HG02610 (cell line): ENCODE measurements around the gene GATA2.

Source experiments
- ATAC-seq: cut with Tn5 transposase; IDR thresholded peaks from one replicate; pipeline ENCODE4 v1.9.1; 2021; ENCODE audit warnings: mild to moderate bottlenecking, moderate library complexity; ENCODE audit not compliant: unreplicated experiment

Gene GATA2

DNA sequence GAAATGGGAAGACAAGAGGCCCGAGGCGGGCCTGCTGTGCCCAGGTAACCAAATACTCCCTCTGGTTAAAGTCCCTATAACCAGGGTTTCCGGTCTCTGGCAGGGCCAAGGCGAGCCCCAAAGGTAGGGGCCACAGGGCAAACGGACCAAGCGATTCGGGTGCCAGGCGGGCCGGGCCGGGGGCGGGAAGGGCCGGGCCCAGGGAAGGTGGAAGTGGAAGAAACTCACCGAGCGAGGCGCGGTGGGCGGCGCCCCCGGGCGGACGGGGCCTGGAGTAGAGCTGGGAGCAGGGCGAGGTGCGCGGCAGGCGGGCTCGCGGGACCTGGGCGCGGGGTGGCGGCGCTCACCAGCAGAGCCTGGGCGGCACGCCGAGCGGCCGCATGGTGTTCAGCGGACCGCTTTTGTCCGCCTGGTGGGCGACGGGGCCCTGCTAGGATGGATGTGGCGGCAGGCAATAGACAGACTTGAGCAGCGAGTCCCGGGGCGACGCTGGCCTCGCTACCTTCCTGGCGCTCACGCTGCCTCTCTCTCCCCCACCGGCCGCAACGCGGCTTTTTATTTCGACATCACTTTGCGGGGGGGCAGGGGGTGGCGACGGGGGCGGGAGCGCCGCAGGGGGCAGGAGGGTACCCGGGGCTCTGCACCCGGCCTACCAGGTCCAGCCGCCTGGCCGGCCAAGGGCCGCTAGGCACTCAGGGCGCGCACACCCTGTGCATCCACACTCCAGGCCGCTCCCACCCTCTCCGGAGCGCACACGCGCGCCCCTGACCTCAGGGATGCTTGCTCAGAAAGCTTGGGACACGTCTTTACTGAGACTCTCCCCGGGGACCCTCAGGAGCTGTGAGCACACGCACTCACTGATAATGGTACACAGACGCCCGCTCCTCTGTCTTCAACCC, at the start of gene GATA2:
Gene GATA2, minus strand, starts transcription at position 531 of the 899 bp plus-strand sequence. CDS start 6,170 bp downstream, outside the sequence.
- ATAC-seq: no peak

DNA sequence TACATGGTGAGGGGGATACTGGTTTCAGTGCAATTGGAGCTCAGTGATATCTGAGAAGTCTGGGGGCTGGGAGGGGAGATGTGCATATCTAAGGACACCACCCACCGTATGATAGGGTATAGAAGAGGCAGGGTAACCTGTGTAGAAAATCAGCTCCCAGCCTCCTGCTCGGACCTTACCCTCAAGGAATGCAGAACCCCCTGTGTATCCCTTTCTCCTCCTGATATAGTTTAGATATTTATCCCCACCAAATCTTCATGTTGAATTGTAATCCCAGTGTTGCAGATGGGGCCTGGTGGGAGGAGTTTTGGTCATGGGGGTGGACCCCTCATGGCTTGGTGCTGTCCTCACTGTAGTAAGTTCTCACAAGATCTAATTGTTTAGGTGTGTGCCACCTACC, 48.2 kb upstream of the GATA2 start:
- ATAC-seq: no peak

GRCh38 chr3:128539376-128539775, 46.4 kb upstream of the GATA2 start:
- ATAC-seq: no peak

DNA sequence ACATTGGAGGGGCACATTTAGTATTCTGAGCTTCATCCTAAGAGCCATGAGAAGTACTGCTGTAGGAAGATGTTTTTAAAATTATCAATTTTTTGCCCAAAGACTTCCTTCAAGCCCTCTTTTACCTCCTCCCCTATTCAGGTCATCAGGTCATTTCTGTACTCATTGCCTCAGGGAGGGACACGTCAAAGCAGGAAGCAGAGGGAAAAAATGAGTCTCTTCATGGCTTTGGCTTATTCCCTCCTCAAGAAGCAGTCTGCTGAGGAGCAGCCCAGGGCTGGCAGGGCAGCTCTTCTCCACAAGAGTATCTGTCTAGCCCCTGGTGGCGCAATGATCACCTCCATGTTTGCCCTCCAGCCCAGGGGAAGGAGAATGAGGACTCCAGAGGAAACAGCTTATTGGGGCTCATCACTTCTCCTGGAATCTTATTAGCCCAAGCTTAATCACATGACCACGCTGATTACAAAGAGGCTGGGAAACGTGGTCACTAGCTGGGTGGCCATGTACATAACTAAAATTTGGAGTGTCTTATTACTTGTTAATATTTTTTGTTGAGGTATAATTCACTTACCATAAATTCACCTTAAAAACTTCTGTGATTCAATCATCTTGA, 44.2 kb upstream of the GATA2 start:
- no peak for ATAC-seq

DNA sequence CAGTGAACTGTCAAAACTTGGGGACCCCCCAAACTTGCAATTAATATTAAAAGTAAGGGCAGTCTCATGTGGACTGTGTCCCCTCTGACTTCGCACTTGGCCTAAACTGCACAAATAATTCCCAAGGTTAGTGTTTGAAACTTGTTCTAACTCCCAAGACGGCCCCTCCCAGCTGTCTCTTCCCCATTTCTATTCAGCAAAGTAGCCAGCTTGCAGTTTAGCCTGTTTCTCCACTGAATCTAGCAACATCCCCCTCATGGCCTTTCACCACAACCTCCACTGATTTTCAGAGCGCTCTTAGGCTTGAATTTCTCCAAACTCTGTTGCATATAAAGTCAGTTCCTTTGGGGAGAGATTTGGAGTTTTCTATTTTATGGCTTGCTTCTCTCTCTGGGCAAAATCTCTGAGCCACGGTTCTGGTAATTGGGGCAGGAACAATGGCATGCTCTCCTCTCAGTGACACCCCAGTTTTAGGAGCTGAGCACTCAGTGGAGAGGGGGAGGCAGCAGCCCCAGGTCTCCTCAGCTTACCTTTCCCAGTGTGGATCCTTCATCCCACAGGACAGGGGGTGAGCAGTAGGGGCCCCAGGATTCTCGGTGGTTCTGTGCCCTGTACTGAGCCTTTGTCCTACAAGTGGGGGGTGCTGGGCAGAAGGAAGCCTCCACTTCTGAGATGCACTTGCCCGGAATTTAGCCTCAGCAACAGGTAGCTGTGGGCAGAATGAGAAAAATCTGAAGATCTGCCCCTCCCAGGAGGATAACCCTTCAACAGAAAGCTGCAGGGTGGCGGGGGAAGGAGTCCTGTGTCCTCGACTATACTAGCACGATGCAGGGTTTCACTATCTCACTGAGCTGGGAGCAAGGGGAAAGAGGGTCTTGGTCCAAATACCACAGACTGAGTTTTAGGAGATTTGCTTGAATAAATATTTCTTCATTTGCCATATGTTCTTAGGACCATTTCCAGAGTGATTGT, 39.3 kb upstream of the GATA2 start:
- no peak for ATAC-seq

DNA sequence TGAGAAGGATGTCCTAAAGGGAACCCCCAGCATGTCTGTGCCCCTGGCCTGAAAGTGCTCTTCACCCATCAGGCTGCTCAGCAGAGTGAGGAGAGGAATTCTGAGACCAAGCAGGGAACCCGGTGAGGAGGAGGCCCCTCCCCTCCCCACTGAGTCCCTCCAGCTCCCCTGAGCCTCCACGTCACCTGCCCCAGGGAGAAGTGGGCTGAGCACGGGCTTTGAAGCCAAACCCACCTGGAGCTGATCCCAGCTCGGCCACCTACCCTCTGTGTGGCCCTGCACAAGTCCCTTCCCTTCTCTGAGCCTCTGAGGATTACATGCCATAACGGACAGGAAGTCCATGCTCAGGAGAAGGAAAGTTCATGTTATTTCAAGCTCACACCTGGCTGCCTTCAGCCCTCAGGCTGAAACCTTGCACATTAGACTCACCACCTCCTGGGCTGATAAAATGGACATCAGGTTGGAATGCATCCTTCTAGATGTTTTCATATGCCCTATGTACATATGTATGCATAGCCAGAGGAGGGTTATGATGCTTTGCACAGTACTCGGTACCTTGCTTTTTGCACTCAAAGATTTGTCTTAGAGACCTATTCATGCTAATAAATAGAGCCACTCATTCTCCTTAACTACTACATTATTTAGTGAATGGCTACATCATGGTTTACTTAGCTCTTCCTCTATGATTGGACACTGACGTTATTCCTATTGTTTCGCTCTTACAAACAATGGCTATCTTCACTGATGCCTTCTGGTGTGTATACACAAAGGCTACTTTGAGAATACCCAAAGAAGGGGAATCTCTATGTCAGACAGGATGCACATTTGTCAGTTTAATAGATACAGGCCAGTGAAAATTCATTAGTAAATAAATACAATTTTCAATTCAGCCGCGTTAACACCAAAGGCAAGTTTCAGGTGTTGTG, 31.6 kb upstream of the GATA2 start:
- ATAC-seq: no peak

GRCh38 chr3:128523591-128523990, 30.6 kb upstream of the GATA2 start:
- no peak for ATAC-seq

- ATAC-seq: no peak
Observed at GRCh38 chr3:128521715-128522114, 28.7 kb upstream of the GATA2 start.

DNA sequence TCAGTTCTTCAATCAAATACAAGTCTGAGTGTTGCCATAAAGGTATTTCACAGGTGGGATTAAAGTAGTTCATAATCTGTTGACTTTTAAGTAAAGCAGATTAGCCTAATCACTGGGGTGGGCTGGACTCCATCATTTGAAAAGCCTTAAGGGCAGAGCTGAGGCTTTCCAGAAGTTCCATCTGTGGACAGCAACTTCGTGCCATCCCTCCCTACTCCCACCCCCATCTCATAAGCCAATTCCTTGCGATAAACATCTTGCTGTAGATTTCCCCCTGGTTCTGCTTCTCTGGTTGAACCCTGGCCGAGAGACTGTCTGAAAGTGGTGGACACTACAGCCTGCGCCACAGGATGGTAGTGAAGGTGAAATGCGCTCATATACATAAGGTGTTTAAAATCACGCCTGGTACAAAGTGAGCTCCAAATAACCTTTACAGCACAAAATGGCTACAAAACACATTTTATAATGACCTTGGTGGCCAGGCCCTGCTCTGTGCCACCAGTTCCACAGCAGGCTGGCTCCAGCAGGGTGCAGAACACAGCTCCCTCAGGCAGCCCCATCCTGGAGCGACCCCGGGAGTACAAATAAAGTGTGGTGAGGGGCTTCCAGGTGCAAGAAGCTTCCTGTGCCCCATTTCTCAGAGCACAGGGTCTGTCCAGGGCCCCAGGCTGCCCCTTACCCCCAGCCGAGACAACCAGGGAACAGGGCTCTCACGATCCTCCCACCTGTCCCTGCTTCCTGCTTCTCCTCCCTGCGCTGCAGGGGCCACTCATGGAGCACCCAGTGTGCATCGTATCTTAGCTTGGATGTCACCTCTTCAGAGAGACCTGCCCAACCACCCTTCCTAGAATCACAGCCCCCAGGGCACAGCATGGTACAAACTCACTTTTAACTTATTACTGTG, 25.8 kb upstream of the GATA2 start:
- no peak for ATAC-seq

DNA sequence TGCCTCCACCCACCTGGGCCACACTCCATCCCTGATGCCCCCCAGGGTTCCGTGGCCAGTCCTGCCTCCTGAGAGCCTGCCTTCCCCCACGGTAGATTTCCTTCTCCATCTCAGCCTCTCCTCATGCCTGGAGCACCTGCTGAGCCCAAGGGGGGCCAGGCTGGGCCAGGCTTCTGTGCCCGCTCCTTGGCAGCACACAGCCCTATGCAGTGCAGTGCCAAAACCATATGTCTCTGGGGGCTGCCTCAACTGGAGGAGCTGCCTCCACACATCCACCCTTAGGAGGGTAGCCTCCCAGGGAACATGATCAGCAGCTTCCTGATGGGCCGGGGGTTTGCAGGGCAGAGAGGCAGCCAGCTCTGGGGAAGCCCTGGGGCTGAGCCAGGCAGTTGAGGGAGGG, 24.6 kb upstream of the GATA2 start:
- no peak for ATAC-seq

DNA sequence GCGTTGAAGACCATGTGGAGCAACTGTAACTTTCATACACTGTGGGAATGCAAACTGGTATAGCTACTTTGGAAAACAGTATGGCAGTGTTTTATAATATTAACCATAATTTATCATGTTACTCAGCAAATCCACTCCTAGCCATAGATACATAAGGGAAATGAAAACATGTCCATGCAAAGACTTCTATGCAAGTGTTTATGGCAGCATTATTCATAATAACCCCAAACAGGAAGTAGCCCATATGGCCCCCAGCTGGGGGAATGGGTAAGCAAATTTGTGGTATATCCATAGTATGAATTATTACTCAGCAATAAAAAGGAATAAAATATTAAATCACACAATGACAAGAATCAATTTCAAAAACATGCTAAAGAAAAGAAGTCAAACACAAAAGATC, 23.0 kb upstream of the GATA2 start:
- no peak for ATAC-seq

GRCh38 chr3:128508852-128509251, 15.9 kb upstream of the GATA2 start:
- ATAC-seq: no peak

GRCh38 chr3:128506754-128507153, 13.8 kb upstream of the GATA2 start:
- ATAC-seq: no peak

GRCh38 chr3:128505771-128506170, 12.8 kb upstream of the GATA2 start:
- no peak for ATAC-seq

DNA sequence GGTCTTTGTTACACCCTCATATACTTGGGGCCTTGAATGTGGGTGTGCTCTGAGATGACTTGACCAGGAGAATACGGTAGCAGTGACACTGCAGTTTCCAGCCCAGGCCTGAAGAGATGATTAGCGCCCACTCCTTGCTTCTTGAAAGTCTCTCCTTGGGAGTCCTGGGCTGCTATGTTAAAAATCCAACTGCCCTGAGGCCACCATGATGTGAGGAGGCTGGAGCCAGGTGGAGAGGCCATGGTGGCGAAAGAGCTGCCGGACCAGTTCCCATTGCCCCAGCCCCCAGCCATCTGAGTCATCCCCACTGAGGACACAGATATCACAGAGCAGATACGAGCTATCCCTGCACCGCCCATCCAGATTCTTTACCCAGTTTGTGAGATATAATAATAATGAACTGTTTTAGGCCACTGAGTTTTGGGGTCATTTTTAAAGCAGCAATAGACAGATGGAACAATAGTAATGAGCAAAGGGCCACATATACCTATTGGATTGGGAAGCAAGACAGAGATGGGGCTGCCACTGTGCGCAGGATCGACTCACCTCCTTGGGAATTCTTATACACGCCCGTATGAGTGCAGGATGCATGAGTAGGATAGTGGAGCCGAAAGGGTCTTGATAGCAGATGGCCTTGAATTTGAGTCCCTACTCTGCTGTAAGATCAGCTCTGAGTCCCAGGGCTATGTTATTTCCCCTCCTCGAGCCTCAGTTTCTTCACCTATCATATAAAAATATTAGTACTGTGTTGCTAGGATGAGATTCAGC, 12.1 kb upstream of the GATA2 start:
- ATAC-seq: no peak

- no peak for ATAC-seq
Observed at GRCh38 chr3:128504533-128504915, 11.5 kb upstream of the GATA2 start.

DNA sequence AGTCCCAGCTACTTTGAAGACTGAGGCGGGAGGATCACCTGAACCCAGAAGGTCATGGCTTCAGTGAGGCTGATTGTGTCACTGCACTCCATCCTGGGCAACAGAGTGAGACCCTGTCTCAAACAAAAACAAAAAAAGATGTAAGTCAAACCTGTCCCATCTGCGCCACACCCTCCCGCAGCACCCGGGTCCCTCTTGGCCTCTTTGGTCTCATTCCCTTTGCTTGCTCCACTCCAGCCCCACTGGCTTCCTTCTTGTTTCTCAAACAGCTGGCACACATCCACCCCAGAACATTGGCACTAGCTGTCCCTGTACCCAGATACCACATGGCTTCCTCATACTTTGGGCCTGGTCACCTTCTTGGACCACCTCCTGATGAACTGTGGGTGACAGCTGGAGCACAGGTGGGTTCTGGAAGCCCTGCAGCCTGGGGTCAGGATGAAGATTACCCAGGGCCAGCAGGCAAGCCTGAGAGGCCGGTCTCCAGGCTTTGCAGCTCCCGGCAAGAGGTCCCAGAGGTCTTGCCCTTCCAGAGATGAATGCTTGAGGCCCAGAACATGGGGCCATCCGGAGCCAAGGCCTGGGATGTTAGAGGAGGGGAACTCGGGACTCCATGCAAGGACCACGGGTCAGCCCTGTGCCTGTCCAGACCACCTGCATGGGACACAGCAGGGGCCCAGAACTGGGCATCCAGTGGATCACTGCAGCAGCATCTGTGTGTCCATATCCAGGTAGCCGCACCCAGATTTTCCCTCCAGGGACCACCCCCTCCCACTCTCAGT, 10.9 kb upstream of the GATA2 start:
- no peak for ATAC-seq
